WI38 (cell line): ENCODE data around the gene POLR3H.

ENCODE experiments used
- H3K4me3 ChIP-seq: 2 replicates; pipeline ENCODE4 v1.5.1; 2011; ENCODE audit warnings: low read depth, mild to moderate bottlenecking, control low read depth, low read length
- CTCF ChIP-seq: IDR thresholded peaks from 2 replicates; pipeline ENCODE4 v1.5.1; 2012; ENCODE audit warnings: low read depth, mild to moderate bottlenecking, control low read depth, low read length

The POLR3H gene

DNA sequence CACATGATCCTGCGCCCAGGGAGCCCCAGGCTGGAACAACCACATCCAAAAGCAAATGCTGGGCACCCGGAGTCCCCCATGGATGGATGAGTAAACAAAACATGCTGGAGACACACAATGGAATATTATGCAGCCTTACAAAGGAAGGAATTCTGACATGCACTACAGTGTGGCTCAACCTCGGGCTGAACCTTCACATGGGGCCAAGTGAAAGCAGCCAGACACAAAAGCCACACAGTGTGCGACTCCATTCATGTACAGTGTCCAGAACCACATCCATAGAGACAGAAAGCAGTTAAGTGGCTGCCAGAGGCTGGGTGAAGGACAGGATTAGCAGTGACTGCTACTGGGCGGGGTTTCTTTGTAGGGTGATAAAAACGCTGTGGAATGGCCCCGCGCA is 10.1 kb downstream of the POLR3H start:
- TF ChIP-seq CTCF = no peak
- H3K4me3 ChIP-seq = no peak overlapping the region

GRCh38 chr22:41532908-41533825 is 11.1 kb downstream of the POLR3H start:
- TF ChIP-seq CTCF = peak; percentile 79
- no peak overlapping the region for H3K4me3 ChIP-seq

- H3K4me3 ChIP-seq = no peak overlapping the region
- no peak for TF ChIP-seq CTCF
These were observed 12.4 kb downstream of the POLR3H start for GRCh38 chr22:41531715-41532477.

DNA sequence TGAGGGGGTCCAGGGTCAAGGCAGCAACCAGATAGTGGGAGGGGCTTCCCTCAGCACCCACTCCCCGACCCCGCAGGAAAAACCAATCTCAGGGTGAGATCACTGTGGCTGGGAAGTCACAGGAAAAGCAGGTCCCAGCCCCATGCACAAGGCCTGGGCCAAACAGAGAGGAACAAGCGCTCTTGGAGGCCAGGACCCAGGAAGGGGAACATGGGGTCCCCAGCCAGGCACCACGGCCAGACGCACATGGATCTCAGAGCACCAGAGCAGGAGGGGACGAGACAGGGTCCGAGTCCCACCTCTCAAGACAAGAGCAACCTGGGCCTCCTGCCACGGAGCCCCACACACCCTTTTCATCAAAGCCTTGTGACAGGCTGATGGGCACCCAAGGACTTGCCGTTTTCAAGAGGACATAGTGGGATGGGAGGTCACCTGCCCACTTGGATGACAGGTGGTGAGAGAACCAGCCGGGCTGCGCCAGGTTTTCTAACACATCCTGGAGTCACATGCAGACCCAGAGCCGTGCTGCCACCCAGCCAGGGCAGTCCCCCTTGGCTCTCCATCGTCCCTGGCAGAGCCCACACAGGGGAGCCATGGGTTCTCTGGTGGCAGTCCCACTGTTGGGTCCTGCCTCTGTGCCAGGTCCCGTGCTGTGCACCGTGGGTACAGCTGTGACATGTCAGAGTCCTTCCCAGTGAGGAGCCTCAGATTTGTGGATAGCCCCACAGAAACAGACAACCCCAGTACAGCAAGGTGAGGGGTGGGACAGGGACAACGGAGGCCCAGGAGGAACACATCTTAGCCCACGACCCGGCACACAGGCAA is 13.2 kb downstream of the POLR3H start:
- H3K4me3 ChIP-seq = no peak overlapping the region
- TF ChIP-seq CTCF = no peak

- H3K4me3 ChIP-seq = no peak overlapping the region
- no peak for TF ChIP-seq CTCF
These were observed 15.2 kb downstream of the POLR3H start for GRCh38 chr22:41528938-41529561.

DNA sequence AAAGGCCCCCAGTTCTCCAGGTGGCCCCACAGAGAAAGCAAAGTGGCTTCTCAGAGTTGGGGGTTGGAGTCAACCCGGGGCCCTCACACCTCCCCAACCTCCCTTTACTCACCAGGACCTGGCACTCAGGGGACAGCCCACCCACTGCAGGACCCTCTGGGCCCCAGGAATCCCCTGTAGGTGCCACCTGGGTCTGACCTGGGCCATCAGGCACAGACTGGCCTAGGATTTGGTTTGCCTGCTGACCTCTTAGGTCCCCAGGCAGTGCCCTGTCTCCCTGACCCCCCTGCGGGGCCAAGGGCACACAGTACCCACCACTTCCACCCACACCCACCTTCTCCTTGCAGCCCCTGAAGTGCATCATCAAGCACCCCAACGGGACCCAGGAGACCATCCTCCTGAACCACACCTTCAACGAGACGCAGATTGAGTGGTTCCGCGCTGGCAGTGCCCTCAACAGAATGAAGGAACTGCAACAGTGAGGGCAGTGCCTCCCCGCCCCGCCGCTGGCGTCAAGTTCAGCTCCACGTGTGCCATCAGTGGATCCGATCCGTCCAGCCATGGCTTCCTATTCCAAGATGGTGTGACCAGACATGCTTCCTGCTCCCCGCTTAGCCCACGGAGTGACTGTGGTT is 16.0 kb downstream of the POLR3H start:
- H3K4me3 ChIP-seq = no peak overlapping the region
- TF ChIP-seq CTCF = no peak
